Adrenal gland (tissue), 12 donors: ENCODE results near the gene RHOBTB1. TPM values are rescaled to one million over a fixed set of nuclear protein-coding genes. Genes with fewer than 3 reads are reported as not detected.

ENCODE experiments used
- DNase-seq, 7 donors: peaks; one replicate each; pipeline ENCODE4 v3.0.0-alpha.2; 2019 to 2020
- H3K27ac ChIP-seq, 5 donors: fragments of 200-600 bp; sonication (generic) in 4 of 5; 1 replicate in 3 of 5; 2 replicates in 2 of 5; pipeline versions ENCODE4 v1.5.1 to v1.8.0; 2016 to 2020; ENCODE audit warnings: mild to moderate bottlenecking in 1 of 5
- H3K27me3 ChIP-seq: fragments of 200-600 bp; 2 replicates; pipeline ENCODE4 v1.8.0; 2021
- H3K36me3 ChIP-seq, 2 donors: fragments of 200-600 bp; replicated peaks in 1 of 2; 1 replicate in 1 of 2; 2 replicates in 1 of 2; pipeline versions ENCODE4 v1.5.1 to v1.8.0; 2018 to 2022
- H3K4me1 ChIP-seq, 2 donors: fragments of 200-600 bp; replicated peaks in 1 of 2; 1 replicate in 1 of 2; 2 replicates in 1 of 2; pipeline versions ENCODE4 v1.5.1 to v1.8.0; 2018 to 2021
- H3K4me3 ChIP-seq, 4 donors: fragments of 200-600 bp; sonication (generic) in 3 of 4; one replicate each; pipeline ENCODE4 v1.5.1; 2016 to 2018
- H3K9me3 ChIP-seq, 3 donors: fragments of 200-600 bp; sonication (generic) in 1 of 3; replicated peaks in 1 of 3; 1 replicate in 2 of 3; 2 replicates in 1 of 3; pipeline versions ENCODE4 v1.5.1 to v1.8.0; 2016 to 2021
- POLR2A ChIP-seq, 2 donors: fragments of 450-650 bp; IDR thresholded peaks; one replicate each; pipeline ENCODE4 v1.6.1; 2017; ENCODE audit warnings: antibody characterized with exemption in 2 of 2, mild to moderate bottlenecking in 2 of 2, moderate library complexity in 1 of 2
- whole genome bisulfite sequencing, 4 donors: extraction: QIAGEN DNeasy Blood & Tissue Kit in 2 of 4; methylation state at CpG; one replicate each; pipeline versions ENCODE4 v1.1.5 to v1.1.7; 2013 to 2017; 5-methylcytosine and 5-hydroxymethylcytosine counted together
- intact Hi-C, 2 donors: fragments of 100-400 bp; cut with DNase I; formaldehyde crosslinking; loops; one replicate each; pipeline versions ENCODE4 v1.14.1 to v1.15.0; 2022 to 2023
- polyA plus RNA-seq, 3 donors: library from polyadenylated mRNA; stranded (reverse); fragments of 200-250 nt in 2 of 3; fragments of 350-450 nt in 1 of 3; fragmentation: Illumina TruSeq in 1 of 3; extraction: RNeasy Lipid Tissue Mini Kit (QIAGEN cat#74804) in 1 of 3; gene quantifications; one replicate each; pipeline ENCODE4 v1.2.3, GENCODE V29; 2013 to 2014
- total RNA-seq, 9 donors: library from RNA; depleted of rRNA in 4 of 9; stranded (reverse); fragments of >200 nt in 4 of 9; fragments of 120-200 nt in 1 of 9; fragmentation: NEBNext Ultra II Directional in 1 of 9; extraction: Animal tissue kit (Norgen Biotek cat#: 25700) in 1 of 9; gene quantifications; one replicate each; pipeline versions ENCODE4 v1.1.0 to v1.2.4, GENCODE V29; 2013 to 2023
- TF ChIP-seq, protein P1 (sequence below), 6 experiments: fragments of 450-650 bp in 4 of 6; fragments of 200-600 bp in 2 of 6; sonication (generic) in 1 of 6; IDR thresholded peaks; 1 replicate in 5 of 6; 2 replicates in 1 of 6; pipeline versions ENCODE4 v1.5.1 to v1.8.0; 2016 to 2021; ENCODE audit warnings: antibody characterized with exemption in 6 of 6, mild to moderate bottlenecking in 2 of 6, moderate library complexity in 1 of 6
- donor health status: healthy with polysubstance abuse.
- donor health status: Bipolar disorder and iron deficiency.
- donor health status: DM: yes; HTN: yes; CAD: no.
- donor health status: DM: no; HTN: no; CAD: no.
- donor health status: DM: no; HTN: no; CAD: no.
- donor health status: DM: yes; HTN: yes; CAD: no.

RHOBTB1 gene
- total and polyA plus RNA-seq, 12 donors = 7.9 to 122 (median 26.6) TPM

DNA sequence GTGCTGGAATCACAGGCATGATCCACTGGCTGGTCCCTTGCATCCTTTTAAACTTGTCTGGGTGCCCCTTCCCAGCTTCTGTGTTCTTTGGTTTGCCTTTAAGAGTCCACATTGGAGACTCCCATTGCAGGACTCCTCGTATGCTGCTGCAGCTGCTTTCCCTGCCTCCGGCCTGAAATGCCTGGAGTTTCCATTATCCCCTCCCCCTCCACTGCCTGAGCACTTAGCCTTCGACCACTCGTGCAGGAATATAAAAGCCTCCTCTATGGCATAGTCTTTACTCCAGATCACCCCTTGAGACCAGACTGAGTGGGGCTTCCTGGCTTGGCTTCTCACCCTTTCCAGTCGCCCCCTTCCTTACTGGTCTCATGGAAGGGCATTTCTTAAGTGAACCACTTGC lies 80.2 kb downstream of the RHOBTB1 start:
- TF ChIP-seq, protein P1, sequence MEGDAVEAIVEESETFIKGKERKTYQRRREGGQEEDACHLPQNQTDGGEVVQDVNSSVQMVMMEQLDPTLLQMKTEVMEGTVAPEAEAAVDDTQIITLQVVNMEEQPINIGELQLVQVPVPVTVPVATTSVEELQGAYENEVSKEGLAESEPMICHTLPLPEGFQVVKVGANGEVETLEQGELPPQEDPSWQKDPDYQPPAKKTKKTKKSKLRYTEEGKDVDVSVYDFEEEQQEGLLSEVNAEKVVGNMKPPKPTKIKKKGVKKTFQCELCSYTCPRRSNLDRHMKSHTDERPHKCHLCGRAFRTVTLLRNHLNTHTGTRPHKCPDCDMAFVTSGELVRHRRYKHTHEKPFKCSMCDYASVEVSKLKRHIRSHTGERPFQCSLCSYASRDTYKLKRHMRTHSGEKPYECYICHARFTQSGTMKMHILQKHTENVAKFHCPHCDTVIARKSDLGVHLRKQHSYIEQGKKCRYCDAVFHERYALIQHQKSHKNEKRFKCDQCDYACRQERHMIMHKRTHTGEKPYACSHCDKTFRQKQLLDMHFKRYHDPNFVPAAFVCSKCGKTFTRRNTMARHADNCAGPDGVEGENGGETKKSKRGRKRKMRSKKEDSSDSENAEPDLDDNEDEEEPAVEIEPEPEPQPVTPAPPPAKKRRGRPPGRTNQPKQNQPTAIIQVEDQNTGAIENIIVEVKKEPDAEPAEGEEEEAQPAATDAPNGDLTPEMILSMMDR (IDR thresholded peaks at IDR 0.05) = no peak
- TF ChIP-seq POLR2A (IDR thresholded peaks at IDR 0.05) = no peak
- no peaks in the 10 kb centered on the region for H3K4me1 ChIP-seq
- no peak overlapping the region for H3K27ac ChIP-seq
- H3K9me3 ChIP-seq = no peaks in the 10 kb centered on the region
- DNase-seq = no peak
- no peaks in the 10 kb centered on the region for H3K36me3 ChIP-seq
- H3K4me3 ChIP-seq = no peak overlapping the region
- no peaks in the 10 kb centered on the region for H3K27me3 ChIP-seq
- intact Hi-C loops = no loop called here
- WGBS, 4 donors = 80 to 89% (median 84%) methylated on average over 5 of the region's 5 CpGs

DNA sequence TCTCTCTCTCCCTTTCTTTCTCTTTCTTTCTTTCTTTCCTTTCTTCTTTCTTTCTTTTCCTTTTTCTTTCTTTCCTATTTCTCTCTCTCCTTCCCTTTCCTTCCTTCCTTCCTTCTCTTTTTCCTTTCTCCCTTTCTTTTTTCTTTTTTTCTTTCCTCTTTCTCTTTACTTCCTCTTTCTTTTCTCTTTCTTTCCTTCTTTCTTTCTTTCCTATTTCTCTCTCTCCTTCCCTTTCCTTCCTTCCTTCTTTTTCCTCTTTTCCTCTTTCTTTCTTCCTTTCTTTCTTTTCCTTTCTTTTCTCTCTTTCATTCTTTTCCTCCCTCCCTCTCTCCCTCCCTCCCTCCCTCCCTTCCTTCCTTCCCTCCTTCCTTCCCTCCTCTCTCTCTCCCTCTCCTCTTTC lies 81.5 kb downstream of the RHOBTB1 start:
- Histone ChIP-seq H3K4me1 (no peaks in the 10 kb centered on the region), H3K27me3 (no peaks in the 10 kb centered on the region), H3K4me3 (no peak overlapping the region), H3K9me3 (no peaks in the 10 kb centered on the region), H3K36me3 (no peaks in the 10 kb centered on the region), H3K27ac (no peak overlapping the region)
- no peak for DNase-seq
- TF ChIP-seq, protein P1 (IDR thresholded peaks at IDR 0.05) = no peak
- intact Hi-C loops = no loop called here

DNA sequence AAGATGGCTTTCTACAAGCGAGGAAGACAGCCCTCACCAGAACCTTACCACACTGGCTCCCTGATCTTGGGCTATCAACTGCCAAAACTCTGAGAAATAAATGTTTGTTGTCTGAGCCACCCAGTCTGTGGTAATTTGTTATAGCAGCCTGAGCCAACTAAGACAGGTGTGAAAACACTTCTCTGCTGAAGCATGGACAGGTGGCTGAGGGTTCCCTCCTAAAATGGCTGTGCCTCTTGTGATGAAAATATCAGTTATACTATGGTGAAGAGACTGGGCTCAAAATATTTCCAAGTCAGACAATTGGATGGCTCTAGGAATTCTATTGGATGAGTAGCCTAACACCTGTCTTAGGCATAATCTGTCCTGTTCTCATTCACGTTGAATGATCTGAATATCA lies 87.6 kb downstream of the RHOBTB1 start:
- no peak for DNase-seq
- no peak for TF ChIP-seq POLR2A (IDR thresholded peaks at IDR 0.05)
- TF ChIP-seq, protein P1 (IDR thresholded peaks at IDR 0.05) = no peak
- intact Hi-C loops = no loop called here
- Histone ChIP-seq H3K36me3 (no peaks in the 10 kb centered on the region), H3K9me3 (no peaks in the 10 kb centered on the region), H3K27ac (no peak overlapping the region), H3K27me3 (no peaks in the 10 kb centered on the region), H3K4me3 (no peak overlapping the region), H3K4me1 (no peaks in the 10 kb centered on the region)
- 96 to 100% (median 98%) methylated on average over 1 to 2 of the region's 2 CpGs for WGBS, 4 donors

DNA sequence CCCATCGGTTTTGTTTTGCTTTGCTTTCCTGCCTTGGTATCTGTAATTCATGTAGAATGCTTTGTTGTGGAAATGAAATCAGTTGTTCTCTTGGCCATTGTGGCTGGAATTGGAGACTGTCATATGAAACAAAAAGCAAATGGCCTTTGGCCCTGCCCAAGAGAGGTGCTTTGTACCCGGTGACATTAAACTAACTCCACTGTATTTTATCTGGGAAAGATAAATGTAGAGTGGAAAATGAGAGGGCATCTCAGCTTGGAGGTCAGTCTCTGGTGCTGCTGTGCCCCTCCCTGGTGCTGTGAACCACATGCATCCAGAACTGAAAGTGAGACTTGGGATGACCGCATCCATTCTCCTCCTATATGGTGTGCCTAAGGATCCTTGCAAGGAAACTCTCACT lies 90.3 kb downstream of the RHOBTB1 start:
- WGBS, 4 donors = 93 to 98% (median 96%) methylated on average over 3 of the region's 3 CpGs
- Histone ChIP-seq H3K4me3 (no peak overlapping the region), H3K27me3 (no peaks in the 10 kb centered on the region), H3K36me3 (no peaks in the 10 kb centered on the region), H3K9me3 (no peaks in the 10 kb centered on the region), H3K27ac (no peak overlapping the region), H3K4me1 (peaks cover 3 to 5% of the 10 kb centered on the region in 2 donors)
- TF ChIP-seq POLR2A (IDR thresholded peaks at IDR 0.05) = no peak
- DNase-seq = no peak
- intact Hi-C loops = no loop called here

DNA sequence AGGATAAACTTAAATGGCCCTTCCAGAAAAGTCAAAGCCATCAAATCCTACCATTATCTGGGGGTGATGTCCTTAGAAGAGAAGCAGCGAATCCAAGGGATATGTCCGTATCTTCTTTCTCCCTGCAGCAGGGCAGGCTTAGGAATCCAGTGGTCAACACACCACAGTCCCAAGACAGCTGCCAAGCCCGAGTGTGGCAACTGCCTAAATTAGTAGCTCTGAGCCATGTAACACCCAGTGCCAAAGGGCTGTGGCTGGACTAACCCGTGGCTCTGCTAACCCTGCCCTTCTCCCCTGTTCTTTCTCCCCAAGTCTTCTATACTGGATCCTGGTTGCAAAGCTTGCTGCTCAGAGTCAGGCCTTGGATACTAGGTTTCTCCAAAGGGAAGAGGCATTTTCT lies 90.9 kb downstream of the RHOBTB1 start:
- H3K9me3 ChIP-seq = no peaks in the 10 kb centered on the region
- H3K36me3 ChIP-seq = no peaks in the 10 kb centered on the region
- 89 to 100% (median 98%) methylated on average over 3 to 4 of the region's 4 CpGs for WGBS, 4 donors
- intact Hi-C loops = no loop called here
- peaks cover 9 to 10% of the 10 kb centered on the region in 2 donors for H3K4me1 ChIP-seq
- H3K27me3 ChIP-seq = no peaks in the 10 kb centered on the region
- no peak for DNase-seq
- H3K4me3 ChIP-seq = no peak overlapping the region
- H3K27ac ChIP-seq = no peak overlapping the region
- no peak for TF ChIP-seq POLR2A (IDR thresholded peaks at IDR 0.05)
- TF ChIP-seq, protein P1 (IDR thresholded peaks at IDR 0.05) = no peak
